Stimulated activated CD8-positive, alpha-beta memory T cell treated with anti-CD3 and anti-CD28 coated beads, Interleukin-4, amount 100 ng/mL, for 4 hours (primary cell): ENCODE results near the gene PSME3.
"Not testable (repeated sequence)": the region's sequence is repeated elsewhere in the genome, so short reads cannot be mapped to it uniquely, and the experiment has no call there.

Experiments
- DNase-seq, 2 donors: peaks; one replicate each; pipeline ENCODE4 v3.0.0-alpha.2; 2020; ENCODE audit warnings: low read depth in 2 of 2, low spot score in 1 of 2

Gene PSME3

GRCh38 chr17:42873932-42874695, 40.9 kb downstream of the PSME3 start:
- DNase-seq = not testable (repeated sequence)

GRCh38 chr17:42877037-42877436, 43.8 kb downstream of the PSME3 start:
- DNase-seq = no peak

- no peak for DNase-seq
Observed at GRCh38 chr17:42878123-42878880, 45.1 kb downstream of the PSME3 start.

GRCh38 chr17:42878924-42879595, 45.9 kb downstream of the PSME3 start:
- no peak for DNase-seq

GRCh38 chr17:42879596-42879985, 46.4 kb downstream of the PSME3 start:
- DNase-seq = no peak

GRCh38 chr17:42880776-42881310, 47.6 kb downstream of the PSME3 start:
- no peak for DNase-seq

GRCh38 chr17:42881706-42882105, 48.5 kb downstream of the PSME3 start:
- DNase-seq = not testable (repeated sequence)

GRCh38 chr17:42882166-42882565, 49.0 kb downstream of the PSME3 start:
- DNase-seq = no peak

- DNase-seq = no peak
Observed at GRCh38 chr17:42883802-42884558, 50.8 kb downstream of the PSME3 start.

GRCh38 chr17:42885806-42886205, 52.6 kb downstream of the PSME3 start:
- DNase-seq = not testable (repeated sequence)

GRCh38 chr17:42886283-42887176, 53.3 kb downstream of the PSME3 start:
- DNase-seq = no peak

- DNase-seq = no peak
Observed at GRCh38 chr17:42889809-42890208, 56.6 kb downstream of the PSME3 start.

GRCh38 chr17:42891539-42892152, 58.4 kb downstream of the PSME3 start:
- DNase-seq = no peak

GRCh38 chr17:42893359-42893758, 60.2 kb downstream of the PSME3 start:
- no peak for DNase-seq
